ENCODE measurements around the gene CAMTA1. TPM values are rescaled to one million over a fixed set of nuclear protein-coding genes. Genes with fewer than 3 reads are reported as not detected.

Gene CAMTA1
- polyA plus RNA-seq, 1 donor (not counting 4 experiments of a cell fraction or from before 2014, with no cell fraction given): 51.4 TPM

- H3K4me1 ChIP-seq (ENCODE audit: control insufficient read depth, extremely low read depth, insufficient read depth, low read length): no peaks in the 10 kb centered on the region
- dilution Hi-C loops (cut with MboI; ENCODE audit: extremely low pct_ligation_motif_present, low sequenced_read_pairs): no loop called here
- peaks cover 18% of the 10 kb centered on the region for H3K27me3 ChIP-seq (ENCODE audit: control insufficient read depth, extremely low read depth, insufficient read depth, low read length)
- H3K9me3 ChIP-seq (ENCODE audit: control insufficient read depth, low read depth, low read length): no peaks in the 10 kb centered on the region
- H3K79me2 ChIP-seq (ENCODE audit: control insufficient read depth, insufficient read depth, low read length): no peaks in the 10 kb centered on the region
- no peaks in the 10 kb centered on the region for H4K20me1 ChIP-seq (ENCODE audit: control insufficient read depth, extremely low read depth, insufficient read depth, low read length)
- no peak overlapping the region for H3K4me3 ChIP-seq (ENCODE audit: control insufficient read depth in 2 of 3, extremely low read depth in 1 of 3, insufficient read depth in 2 of 3, low read depth in 1 of 3, low read length in 3 of 3)
- TF ChIP-seq CTCF (optimal IDR thresholded peaks at IDR 0.05 in 1 of 3, IDR thresholded peaks at IDR 0.05 in 1 of 3, conservative IDR thresholded peaks at IDR 0.05 in 1 of 3; ENCODE audit: extremely low read depth in 1 of 3, insufficient read depth in 2 of 3, low read length in 3 of 3): no peak
- TF ChIP-seq EZH2 (IDR thresholded peaks at IDR 0.05; ENCODE audit: low read length): no peak
- H3K9ac ChIP-seq (ENCODE audit: control insufficient read depth, extremely low read depth, insufficient read depth, low read length): no peak overlapping the region
- DNase-seq (ENCODE audit: low read depth, low spot score): no peak
- FAIRE-seq: no peak
- no peak overlapping the region for H3K4me2 ChIP-seq (ENCODE audit: control insufficient read depth, extremely low read depth, insufficient read depth, low read depth, low read length)
- H3K36me3 ChIP-seq (ENCODE audit: control insufficient read depth in 2 of 2, extremely low read depth in 1 of 2, insufficient read depth in 2 of 2, low read length in 2 of 2): no peaks in the 10 kb centered on the region
- H3K9me1 ChIP-seq (ENCODE audit: control insufficient read depth, extremely low read depth, insufficient read depth, low read length): no peaks in the 10 kb centered on the region
- H3K27ac ChIP-seq (ENCODE audit: control insufficient read depth, insufficient read depth, low read length): no peak overlapping the region
- no peak overlapping the region for H2AFZ ChIP-seq (ENCODE audit: control insufficient read depth, low read length)
Observed at GRCh38 chr1:7086106-7086505, 300.9 kb downstream of the CAMTA1 start.

- Histone ChIP-seq H3K27ac (ENCODE audit: control insufficient read depth, insufficient read depth, low read length) (no peak overlapping the region), H3K4me2 (ENCODE audit: control insufficient read depth, extremely low read depth, insufficient read depth, low read depth, low read length) (no peak overlapping the region), H3K79me2 (ENCODE audit: control insufficient read depth, insufficient read depth, low read length) (no peaks in the 10 kb centered on the region), H3K9ac (ENCODE audit: control insufficient read depth, extremely low read depth, insufficient read depth, low read length) (no peak overlapping the region), H3K9me3 (ENCODE audit: control insufficient read depth, low read depth, low read length) (no peaks in the 10 kb centered on the region), H3K4me1 (ENCODE audit: control insufficient read depth, extremely low read depth, insufficient read depth, low read length) (no peaks in the 10 kb centered on the region), H4K20me1 (ENCODE audit: control insufficient read depth, extremely low read depth, insufficient read depth, low read length) (no peaks in the 10 kb centered on the region), H3K4me3 (ENCODE audit: control insufficient read depth in 2 of 3, extremely low read depth in 1 of 3, insufficient read depth in 2 of 3, low read depth in 1 of 3, low read length in 3 of 3) (no peak overlapping the region), H3K36me3 (ENCODE audit: control insufficient read depth in 2 of 2, extremely low read depth in 1 of 2, insufficient read depth in 2 of 2, low read length in 2 of 2) (no peaks in the 10 kb centered on the region), H3K27me3 (ENCODE audit: control insufficient read depth, extremely low read depth, insufficient read depth, low read length) (peaks cover 19% of the 10 kb centered on the region), H2AFZ (ENCODE audit: control insufficient read depth, low read length) (no peak overlapping the region), H3K9me1 (ENCODE audit: control insufficient read depth, extremely low read depth, insufficient read depth, low read length) (no peaks in the 10 kb centered on the region)
- no peak for TF ChIP-seq EZH2 (IDR thresholded peaks at IDR 0.05; ENCODE audit: low read length)
- TF ChIP-seq CTCF (optimal IDR thresholded peaks at IDR 0.05 in 1 of 3, IDR thresholded peaks at IDR 0.05 in 1 of 3, conservative IDR thresholded peaks at IDR 0.05 in 1 of 3; ENCODE audit: extremely low read depth in 1 of 3, insufficient read depth in 2 of 3, low read length in 3 of 3): no peak
- FAIRE-seq (no peak), DNase-seq (ENCODE audit: low read depth, low spot score) (no peak)
- dilution Hi-C loops (cut with MboI; ENCODE audit: extremely low pct_ligation_motif_present, low sequenced_read_pairs): no loop called here
Observed at GRCh38 chr1:7087888-7088287, 302.6 kb downstream of the CAMTA1 start.

All from keratinocyte (primary cell).